ENCODE measurements around the gene IRF2BP2.
"Not testable (repeated sequence)": the region's sequence is repeated elsewhere in the genome, so short reads cannot be mapped to it uniquely, and the experiment has no call there.

IRF2BP2 gene

GRCh38 chr1:234600418-234601281, 9.3 kb downstream of the IRF2BP2 start:
- no peak for DNase-seq

GRCh38 chr1:234599617-234600417, 10.2 kb downstream of the IRF2BP2 start:
- DNase-seq: peak; percentile 81

DNA sequence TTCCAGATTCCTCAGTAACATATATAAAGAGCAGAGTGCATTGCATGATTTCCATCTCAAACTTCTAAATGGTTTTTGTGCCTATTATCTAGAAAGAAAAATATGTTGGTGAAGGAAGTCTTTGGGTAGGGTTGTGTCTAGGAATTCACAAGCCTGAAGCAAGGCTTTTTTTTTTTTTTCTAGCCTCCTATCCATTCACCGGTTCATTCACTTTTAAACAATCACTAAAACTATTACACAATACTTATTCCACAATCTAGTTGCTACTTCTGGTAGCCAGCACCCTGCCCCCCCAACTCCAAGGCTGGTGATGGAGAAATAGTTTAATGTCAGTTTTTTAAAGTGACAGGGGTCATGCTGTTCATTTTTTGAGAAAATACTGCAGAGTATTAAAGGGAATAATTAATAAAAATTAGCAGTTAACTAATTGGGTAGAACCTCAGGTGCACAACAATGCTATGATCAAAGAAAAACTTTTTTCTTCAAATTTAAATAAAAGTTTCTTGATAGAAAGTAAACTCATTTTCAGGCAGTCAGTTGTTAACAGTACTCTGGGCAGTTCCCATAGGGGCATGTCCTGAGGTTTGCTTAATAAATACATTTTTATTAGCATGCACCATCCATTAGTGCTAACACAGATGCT, 10.9 kb downstream of the IRF2BP2 start:
- no peak for DNase-seq

- DNase-seq: peak; percentile 36
Measured at GRCh38 chr1:234597894-234598293, 12.1 kb downstream of the IRF2BP2 start.

DNA sequence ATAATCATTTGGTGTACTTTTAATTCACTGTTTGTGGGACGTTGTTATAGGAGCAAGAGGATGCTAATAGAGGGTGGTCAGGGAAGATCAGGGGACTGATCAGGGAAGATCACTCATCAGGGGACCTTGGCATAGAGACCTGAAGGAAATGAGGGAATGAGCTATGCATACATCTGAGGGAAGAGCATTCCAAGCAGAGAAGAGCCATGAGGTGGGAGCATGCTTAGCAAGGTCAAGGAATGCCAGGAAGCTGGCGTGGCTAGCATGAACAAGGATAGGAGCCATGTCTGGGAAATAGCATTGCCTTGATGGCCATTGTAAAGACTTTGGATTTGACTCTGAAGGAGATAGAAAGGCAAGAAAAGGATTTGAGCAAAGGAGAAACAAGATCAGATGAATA, 14.1 kb downstream of the IRF2BP2 start:
- no peak for DNase-seq

DNA sequence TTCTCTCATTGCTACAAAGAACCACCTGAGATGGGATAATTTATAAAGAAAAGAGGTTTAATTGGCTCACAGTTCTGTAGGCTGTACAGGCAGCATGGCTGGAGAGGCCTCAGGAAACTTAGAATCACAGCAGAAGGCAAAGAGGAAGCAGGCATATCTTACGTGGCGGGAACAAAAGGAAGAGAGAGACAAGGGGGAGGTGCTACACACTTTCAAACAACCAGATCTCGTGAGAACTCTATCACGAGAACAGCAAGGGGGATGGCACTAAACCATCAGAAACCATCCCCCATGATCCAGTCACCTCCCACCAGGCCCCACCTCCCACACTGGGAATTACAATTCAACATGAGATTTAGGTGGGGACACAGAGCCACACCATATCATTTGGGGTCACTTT, 15.4 kb downstream of the IRF2BP2 start:
- DNase-seq: not testable (repeated sequence)

DNA sequence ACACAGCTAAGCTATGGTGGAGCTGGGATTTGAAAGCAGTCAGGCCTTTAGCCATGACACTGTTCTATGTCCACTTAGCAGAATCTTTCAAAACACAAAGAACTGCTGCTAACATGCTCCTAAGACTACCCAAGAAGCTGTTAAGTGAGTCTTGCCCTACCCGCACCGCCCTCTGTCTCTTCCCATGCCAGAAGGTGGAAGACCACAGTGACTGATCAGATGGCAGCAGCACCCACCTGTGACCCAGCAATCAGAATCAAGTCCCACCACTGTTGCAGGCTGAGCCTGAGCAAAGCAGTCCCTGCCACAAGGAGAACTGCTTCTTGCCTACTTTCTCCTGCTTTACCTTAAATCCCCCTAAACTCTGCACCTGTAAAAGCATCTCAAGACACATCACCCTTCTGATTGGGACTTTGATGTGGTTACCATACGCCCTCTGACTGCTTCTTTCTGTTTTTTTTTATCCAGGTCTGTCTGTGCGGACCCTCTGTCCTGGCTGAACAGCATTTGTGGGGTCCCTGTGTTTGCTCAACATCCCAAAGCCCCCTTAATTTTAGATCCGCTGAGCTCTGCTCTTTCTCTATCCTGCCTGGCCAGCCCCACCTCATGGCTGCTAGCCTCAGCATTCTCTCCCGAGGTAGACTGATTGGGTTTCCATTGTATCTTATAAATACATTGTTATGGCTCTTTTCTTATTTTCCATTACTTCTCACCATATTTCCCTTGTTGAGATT, 16.0 kb downstream of the IRF2BP2 start:
- DNase-seq: no peak

- DNase-seq: no peak
Measured at GRCh38 chr1:234593109-234593508, 16.9 kb downstream of the IRF2BP2 start.

- no peak for DNase-seq
Measured at GRCh38 chr1:234592240-234592639, 17.7 kb downstream of the IRF2BP2 start.

GRCh38 chr1:234591131-234591530, 18.8 kb downstream of the IRF2BP2 start:
- no peak for DNase-seq

- no peak for DNase-seq
Measured at GRCh38 chr1:234589854-234590620, 19.9 kb downstream of the IRF2BP2 start.

DNA sequence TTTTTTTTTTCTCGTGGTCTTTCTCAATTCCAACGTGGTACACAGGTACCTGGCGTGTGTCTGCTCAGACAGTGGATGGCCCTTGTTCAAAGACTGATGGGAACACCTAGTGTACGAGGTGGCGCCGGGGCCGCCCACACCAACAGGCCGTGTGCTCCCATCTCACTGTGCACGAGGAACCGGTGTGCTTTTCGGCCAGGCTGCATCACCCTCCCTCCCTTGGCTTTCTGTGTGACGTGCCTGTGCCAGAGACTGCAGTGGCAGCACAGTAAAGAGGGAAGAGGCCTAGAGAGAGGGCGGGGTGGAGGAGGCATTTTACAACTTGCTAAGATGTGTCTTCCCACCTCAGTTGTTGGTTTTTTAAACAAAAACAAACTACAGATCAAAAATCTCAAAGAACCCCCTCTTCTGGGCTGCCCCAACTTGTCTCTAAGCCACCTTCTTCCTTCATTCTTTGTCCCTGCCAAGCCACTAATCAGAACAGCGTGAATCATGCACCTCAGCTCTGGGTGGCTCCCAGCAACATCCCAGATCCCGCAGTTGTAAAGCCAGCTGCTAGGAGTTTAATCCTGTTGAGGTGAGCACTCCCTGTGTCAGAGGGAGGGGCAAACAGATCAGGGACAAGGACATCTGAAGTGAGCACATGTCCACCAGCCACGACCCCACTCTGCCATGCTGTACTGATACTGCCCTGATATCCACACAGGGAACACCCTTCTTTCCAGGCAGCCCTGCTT, 20.7 kb downstream of the IRF2BP2 start:
- DNase-seq: no peak

- DNase-seq: no peak
Measured at GRCh38 chr1:234588386-234588785, 21.6 kb downstream of the IRF2BP2 start.

GRCh38 chr1:234586892-234587485, 23.0 kb downstream of the IRF2BP2 start:
- no peak for DNase-seq

DNA sequence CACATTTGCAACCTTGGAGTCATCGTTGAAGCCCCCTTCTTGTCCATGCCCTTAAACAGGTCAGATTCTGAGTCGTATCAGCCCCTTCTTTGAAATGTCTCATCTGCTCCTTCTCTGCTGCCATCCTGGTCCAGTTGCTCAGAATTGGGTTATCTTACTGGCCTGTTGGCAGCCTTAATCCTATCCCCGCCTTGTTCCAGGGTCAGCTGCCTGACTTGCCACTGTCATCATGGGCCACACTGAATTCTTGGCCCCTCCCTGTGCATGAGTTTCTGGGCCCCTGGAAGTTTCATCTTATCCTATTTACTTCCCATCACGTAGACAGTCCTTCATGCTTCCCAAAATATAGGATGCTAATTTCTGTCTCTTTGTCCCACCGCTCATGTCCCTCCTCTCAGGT, 23.7 kb downstream of the IRF2BP2 start:
- DNase-seq: no peak

DNA sequence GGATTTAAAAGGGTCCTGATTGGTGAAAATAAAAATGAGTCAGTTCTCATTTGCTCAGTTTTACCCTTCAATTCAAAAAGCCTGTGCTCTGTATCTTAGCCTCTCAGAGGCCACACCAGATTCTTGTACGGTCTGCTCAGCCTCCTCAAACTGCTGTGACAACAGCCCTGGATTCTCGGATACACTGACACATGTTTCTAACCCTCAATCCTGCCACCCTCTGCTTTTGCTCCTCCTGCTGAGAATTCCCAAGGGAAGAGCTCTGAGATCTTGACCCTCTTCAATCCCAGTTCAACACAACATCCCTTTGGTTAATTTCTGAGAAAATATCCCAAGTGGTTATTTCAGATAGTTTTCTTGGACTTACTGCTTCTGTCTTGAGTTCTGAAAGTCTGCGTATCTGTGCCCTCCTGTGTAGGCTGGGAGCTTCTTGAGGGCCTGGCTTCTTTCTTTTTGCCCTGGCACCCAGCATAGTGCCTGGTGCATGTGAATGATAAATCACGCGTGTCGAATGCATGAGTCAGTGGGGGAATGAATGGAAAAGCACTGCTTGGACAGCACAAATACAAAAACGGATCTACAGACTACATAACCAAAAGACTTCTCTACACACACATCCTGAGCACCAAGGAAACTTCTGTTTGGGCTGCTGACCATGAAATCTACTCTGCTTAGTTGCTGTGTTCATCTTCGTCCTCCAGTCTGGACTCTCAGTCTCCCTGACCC, 24.5 kb downstream of the IRF2BP2 start:
- no peak for DNase-seq

GRCh38 chr1:234584926-234585325, 25.1 kb downstream of the IRF2BP2 start:
- no peak for DNase-seq

DNA sequence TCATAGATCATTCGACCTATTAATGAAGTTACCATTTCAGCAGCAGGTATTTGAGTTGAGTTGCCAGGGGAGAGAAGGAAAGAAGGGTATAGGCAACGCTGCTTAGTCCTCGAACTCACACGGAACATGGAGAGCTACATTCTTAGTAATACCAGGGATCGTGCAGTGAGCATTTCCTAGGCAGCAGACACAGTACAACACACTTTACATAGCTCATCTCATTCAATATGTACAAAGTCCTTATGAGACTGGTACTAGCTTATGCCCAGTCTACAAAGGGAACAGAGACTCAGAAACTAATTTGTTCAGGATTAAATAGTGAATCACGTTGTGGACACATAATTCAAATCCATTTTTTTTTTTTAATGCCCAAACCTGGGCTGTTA, 25.6 kb downstream of the IRF2BP2 start:
- DNase-seq: no peak

- no peak for DNase-seq
Measured at GRCh38 chr1:234583755-234584419, 26.1 kb downstream of the IRF2BP2 start.

All from stimulated activated CD4-positive, alpha-beta T cell treated with anti-CD3 and anti-CD28 coated beads, Interleukin-12 subunit alpha, Interleukin-12 subunit beta, amount 100 ng/mL, for 4 hours (primary cell).